KOPT-K1 (cell line): ENCODE data around the gene PGLYRP3.
"Not testable (repeated sequence)": the region's sequence is repeated elsewhere in the genome, so short reads cannot be mapped to it uniquely, and the experiment has no call there.

Experiments used
- H3K27ac ChIP-seq: fragments of 200-600 bp; sonication (generic); 2 replicates; pipeline ENCODE4 v1.5.1; 2016; ENCODE audit warnings: antibody characterized with exemption, mild to moderate bottlenecking, low read depth, low read length; ENCODE audit not compliant: poor library complexity, severe bottlenecking
- H3K36me3 ChIP-seq: fragments of 200-600 bp; sonication (generic); 2 replicates; pipeline ENCODE4 v1.5.1; 2017; ENCODE audit warnings: antibody characterized with exemption, mild to moderate bottlenecking, low read length, moderate library complexity; ENCODE audit not compliant: insufficient read depth
- H3K9me3 ChIP-seq: fragments of 200-600 bp; sonication (generic); 2 replicates; pipeline ENCODE4 v1.5.1; 2017; ENCODE audit warnings: antibody characterized with exemption, low read length, mild to moderate bottlenecking; ENCODE audit not compliant: insufficient read depth, poor library complexity, severe bottlenecking

The PGLYRP3 gene

GRCh38 chr1:153342178-153342577 is 29.4 kb upstream of the PGLYRP3 start:
- Histone ChIP-seq H3K36me3 (no peaks in the 10 kb centered on the region), H3K27ac (no peak overlapping the region)

GRCh38 chr1:153341431-153341934 is 28.7 kb upstream of the PGLYRP3 start:
- Histone ChIP-seq H3K36me3 (no peaks in the 10 kb centered on the region), H3K9me3 (no peaks in the 10 kb centered on the region), H3K27ac (no peak overlapping the region)

More at GRCh38 chr1:153342178-153342577, 29.4 kb upstream of the PGLYRP3 start:
- no peaks in the 10 kb centered on the region for H3K9me3 ChIP-seq

- Histone ChIP-seq H3K27ac (no peak overlapping the region), H3K36me3 (no peaks in the 10 kb centered on the region), H3K9me3 (no peaks in the 10 kb centered on the region)
These were observed 27.6 kb upstream of the PGLYRP3 start for GRCh38 chr1:153340356-153340755.

- H3K27ac ChIP-seq = no peak overlapping the region
- H3K9me3 ChIP-seq = no peaks in the 10 kb centered on the region
- no peaks in the 10 kb centered on the region for H3K36me3 ChIP-seq
These were observed 27.1 kb upstream of the PGLYRP3 start for GRCh38 chr1:153339802-153340201.

GRCh38 chr1:153337980-153338853 is 25.5 kb upstream of the PGLYRP3 start:
- H3K36me3 ChIP-seq = no peaks in the 10 kb centered on the region
- H3K9me3 ChIP-seq = no peaks in the 10 kb centered on the region
- no peak overlapping the region for H3K27ac ChIP-seq

GRCh38 chr1:153336650-153337049 is 23.9 kb upstream of the PGLYRP3 start:
- no peak overlapping the region for H3K27ac ChIP-seq
- no peaks in the 10 kb centered on the region for H3K36me3 ChIP-seq
- H3K9me3 ChIP-seq = no peaks in the 10 kb centered on the region

GRCh38 chr1:153333902-153334301 is 21.1 kb upstream of the PGLYRP3 start:
- Histone ChIP-seq H3K36me3 (no peaks in the 10 kb centered on the region), H3K27ac (no peak overlapping the region)

GRCh38 chr1:153324912-153325311 is 12.2 kb upstream of the PGLYRP3 start:
- Histone ChIP-seq H3K27ac (no peak overlapping the region), H3K9me3 (peaks cover 19% of the 10 kb centered on the region), H3K36me3 (no peaks in the 10 kb centered on the region)

More at GRCh38 chr1:153333902-153334301, 21.1 kb upstream of the PGLYRP3 start:
- peaks cover 17% of the 10 kb centered on the region for H3K9me3 ChIP-seq

GRCh38 chr1:153322568-153322967 is 9.8 kb upstream of the PGLYRP3 start:
- Histone ChIP-seq H3K36me3 (no peaks in the 10 kb centered on the region), H3K9me3 (peaks cover 15% of the 10 kb centered on the region), H3K27ac (no peak overlapping the region)

- H3K9me3 ChIP-seq = peaks cover 12% of the 10 kb centered on the region
- H3K36me3 ChIP-seq, H3K27ac ChIP-seq: not testable (repeated sequence)
These were observed 5.4 kb upstream of the PGLYRP3 start for GRCh38 chr1:153318145-153318544.

- not testable (repeated sequence) for H3K36me3 ChIP-seq, H3K27ac ChIP-seq
These were observed 3.3 kb upstream of the PGLYRP3 start for GRCh38 chr1:153316013-153316412.

GRCh38 chr1:153314388-153314787 is 1.6 kb upstream of the PGLYRP3 start:
- H3K27ac ChIP-seq, H3K9me3 ChIP-seq, H3K36me3 ChIP-seq: not testable (repeated sequence)

More at GRCh38 chr1:153316013-153316412, 3.3 kb upstream of the PGLYRP3 start:
- H3K9me3 ChIP-seq = not testable (repeated sequence)

- H3K27ac ChIP-seq = no peak overlapping the region
These were observed 536 bp upstream of the PGLYRP3 start for GRCh38 chr1:153313288-153313687.

GRCh38 chr1:153310526-153310925 is 2.2 kb downstream of the PGLYRP3 start:
- Histone ChIP-seq H3K9me3 (no peaks in the 10 kb centered on the region), H3K36me3 (no peaks in the 10 kb centered on the region), H3K27ac (no peak overlapping the region)

More at GRCh38 chr1:153313288-153313687, 536 bp upstream of the PGLYRP3 start:
- H3K9me3 ChIP-seq = no peaks in the 10 kb centered on the region
- no peaks in the 10 kb centered on the region for H3K36me3 ChIP-seq

GRCh38 chr1:153309441-153309840 is 3.3 kb downstream of the PGLYRP3 start:
- H3K9me3 ChIP-seq = no peaks in the 10 kb centered on the region
- no peaks in the 10 kb centered on the region for H3K36me3 ChIP-seq
- no peak overlapping the region for H3K27ac ChIP-seq

- Histone ChIP-seq H3K27ac (no peak overlapping the region), H3K9me3 (no peaks in the 10 kb centered on the region), H3K36me3 (no peaks in the 10 kb centered on the region)
These were observed 4.2 kb downstream of the PGLYRP3 start for GRCh38 chr1:153308540-153308939.
